ENCODE measurements around the gene GULP1.
"Not testable (repeated sequence)": the region's sequence is repeated elsewhere in the genome, so short reads cannot be mapped to it uniquely, and the experiment has no call there.

The GULP1 gene, protein sequence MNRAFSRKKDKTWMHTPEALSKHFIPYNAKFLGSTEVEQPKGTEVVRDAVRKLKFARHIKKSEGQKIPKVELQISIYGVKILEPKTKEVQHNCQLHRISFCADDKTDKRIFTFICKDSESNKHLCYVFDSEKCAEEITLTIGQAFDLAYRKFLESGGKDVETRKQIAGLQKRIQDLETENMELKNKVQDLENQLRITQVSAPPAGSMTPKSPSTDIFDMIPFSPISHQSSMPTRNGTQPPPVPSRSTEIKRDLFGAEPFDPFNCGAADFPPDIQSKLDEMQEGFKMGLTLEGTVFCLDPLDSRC

DNA sequence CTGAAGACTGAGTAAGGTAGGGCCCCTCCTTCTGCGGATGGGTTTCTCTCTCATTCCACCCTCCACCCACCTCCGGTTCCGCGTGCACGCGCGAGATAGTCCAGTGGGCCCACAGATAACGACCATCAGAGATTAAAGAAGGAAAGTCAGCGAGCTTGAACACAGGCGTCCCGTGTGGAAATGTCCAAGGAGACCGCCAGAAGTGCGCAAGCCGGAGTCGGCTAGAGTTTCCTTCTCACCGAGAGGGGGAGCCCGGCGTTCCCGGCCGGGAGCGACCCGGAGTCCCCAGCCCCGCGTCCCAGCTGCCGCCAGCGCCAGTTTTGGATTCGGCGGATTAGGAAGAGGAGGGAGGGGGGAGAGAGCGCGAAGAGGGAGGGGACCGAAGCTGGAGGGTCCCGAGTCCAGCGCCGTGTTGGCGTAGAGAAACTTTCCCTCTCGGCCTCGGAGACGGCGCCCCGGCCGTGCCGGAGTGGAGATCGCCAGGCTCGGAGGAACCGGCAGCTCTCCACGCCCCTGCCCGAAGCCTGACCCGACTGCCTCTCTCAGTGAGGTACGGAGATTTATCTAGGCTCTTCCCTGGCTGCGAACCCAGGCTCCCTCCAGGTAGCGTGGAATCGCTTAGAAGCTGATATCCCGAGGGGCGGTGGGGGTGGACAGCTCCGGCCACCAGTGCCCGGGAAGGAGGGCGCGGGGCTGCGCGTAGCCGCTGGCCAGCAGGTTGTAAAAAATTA, at the start of gene GULP1:
Gene GULP1, plus strand, starts transcription at position 258 of the 731 bp plus-strand sequence. CDS start 185,829 bp downstream, outside the sequence.
- in situ Hi-C loops (cut with MboI; ENCODE audit: low sequenced_read_pairs) = no loop called here

DNA sequence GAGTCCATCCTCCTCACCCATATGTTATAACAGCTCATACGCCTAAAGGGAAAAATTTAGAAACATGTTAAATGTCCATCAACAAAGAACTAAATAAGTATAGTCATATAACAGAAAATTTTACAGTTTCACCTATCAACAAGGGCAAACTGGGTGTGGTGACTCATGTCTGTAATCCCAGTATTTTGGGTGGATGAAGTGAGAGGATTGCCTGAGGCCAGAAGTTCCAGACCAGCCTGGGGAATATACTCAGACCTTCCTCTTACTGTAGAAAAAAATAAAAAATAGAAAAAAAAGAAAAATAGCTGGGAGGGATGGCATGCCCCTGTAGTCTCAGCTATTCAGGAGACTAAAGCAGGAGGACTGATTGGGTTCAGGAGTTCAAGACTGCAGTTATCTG, 48.3 kb upstream of the GULP1 start:
- in situ Hi-C loops (cut with MboI; ENCODE audit: low sequenced_read_pairs) = no loop called here

DNA sequence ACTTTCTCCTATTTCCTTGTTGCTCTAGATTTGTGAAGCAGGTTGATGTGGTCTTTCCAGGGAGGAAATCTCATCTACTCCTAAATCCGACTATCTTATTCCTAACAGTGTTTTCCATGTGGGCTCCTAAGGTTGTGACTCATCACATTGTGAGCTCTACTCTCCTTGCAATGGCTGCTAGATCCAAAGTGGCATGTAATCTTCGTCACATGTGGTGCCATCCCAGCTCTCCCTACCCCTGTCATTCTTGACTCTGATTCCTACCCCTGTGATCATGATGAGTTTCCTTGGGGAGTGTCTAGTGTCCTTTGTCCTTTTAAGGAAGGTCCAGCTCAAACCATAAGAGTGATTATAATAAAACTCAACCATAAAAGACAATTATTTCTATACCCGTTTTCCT, 47.3 kb upstream of the GULP1 start:
- in situ Hi-C loops (cut with MboI; ENCODE audit: low sequenced_read_pairs) = no loop called here

DNA sequence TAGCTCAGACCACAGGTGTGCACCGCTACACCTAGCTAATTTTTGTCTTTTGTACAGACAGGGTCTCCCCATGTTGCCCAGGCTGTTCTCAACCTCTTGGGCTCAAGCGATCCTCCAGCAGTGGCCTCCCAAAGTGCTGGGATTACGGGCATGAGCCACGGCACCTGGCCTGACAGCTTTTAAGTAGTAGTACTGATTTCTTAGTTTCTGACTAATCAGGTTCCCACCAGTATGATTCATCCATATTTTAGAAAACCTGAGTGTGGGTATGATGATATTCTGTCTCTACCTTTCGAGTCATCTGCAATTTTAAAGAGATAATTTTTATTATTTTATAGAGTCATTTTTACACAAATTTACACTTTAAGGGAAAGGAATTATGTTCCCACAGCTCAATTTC, 46.4 kb upstream of the GULP1 start:
- in situ Hi-C loops (cut with MboI; ENCODE audit: low sequenced_read_pairs) = no loop called here

DNA sequence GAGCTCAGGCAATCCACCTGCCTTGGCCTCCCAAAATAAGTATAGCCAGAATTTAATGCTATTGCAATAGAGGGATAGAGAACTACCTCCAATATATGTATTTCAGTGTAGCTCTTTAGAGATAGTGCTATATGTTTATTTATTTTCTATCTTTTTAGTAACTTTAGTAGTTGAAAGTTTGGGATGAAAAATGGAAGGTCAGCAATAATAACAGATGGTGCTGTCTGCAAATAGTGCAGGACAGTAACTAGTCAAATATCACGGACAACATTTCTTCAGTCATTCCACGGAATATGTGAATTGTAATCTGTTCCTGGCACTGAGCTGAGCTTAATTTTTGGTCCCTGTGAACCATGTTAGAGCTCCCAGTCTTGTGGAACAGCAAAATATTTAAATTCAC, 43.2 kb upstream of the GULP1 start:
- in situ Hi-C loops (cut with MboI; ENCODE audit: low sequenced_read_pairs) = no loop called here

DNA sequence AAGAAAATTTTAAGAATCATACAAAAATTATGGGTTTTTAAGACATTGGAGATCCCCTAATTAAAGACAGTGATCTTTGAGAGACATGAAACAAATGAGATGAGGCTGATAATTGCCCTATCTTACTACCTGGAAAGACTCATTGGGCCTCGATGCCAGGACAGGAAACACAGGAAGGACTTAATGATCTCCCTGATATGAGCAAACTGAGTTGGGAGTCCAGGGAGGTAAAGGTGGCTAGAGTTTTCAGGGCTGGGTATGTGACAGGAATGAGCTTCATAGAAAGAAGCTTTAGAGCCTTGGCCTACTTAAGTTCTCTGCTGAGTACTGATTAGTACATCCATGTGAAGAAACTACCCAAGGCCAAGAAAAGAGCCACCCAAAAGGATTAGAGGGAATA, 40.6 kb upstream of the GULP1 start:
- in situ Hi-C loops (cut with MboI; ENCODE audit: low sequenced_read_pairs) = no loop called here

DNA sequence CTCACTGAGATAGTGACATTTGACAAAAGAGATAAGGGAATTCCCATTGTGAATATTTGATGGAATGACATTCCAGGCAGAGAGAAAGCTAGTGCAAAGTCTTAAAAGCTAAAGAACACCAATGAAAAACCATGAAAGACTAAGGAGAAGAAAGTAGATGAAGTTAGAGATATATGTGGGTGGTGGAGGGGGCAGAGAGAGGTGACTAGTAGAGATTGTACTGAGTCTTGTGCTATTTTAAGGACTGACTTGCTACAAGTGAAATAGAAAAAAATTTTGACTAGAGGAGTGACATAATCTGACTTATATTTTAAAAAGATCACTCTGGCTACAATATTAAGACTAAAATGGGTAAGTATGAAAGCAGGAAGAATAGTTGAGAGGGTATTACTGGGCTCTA, 35.3 kb upstream of the GULP1 start:
- in situ Hi-C loops (cut with MboI; ENCODE audit: low sequenced_read_pairs) = no loop called here

DNA sequence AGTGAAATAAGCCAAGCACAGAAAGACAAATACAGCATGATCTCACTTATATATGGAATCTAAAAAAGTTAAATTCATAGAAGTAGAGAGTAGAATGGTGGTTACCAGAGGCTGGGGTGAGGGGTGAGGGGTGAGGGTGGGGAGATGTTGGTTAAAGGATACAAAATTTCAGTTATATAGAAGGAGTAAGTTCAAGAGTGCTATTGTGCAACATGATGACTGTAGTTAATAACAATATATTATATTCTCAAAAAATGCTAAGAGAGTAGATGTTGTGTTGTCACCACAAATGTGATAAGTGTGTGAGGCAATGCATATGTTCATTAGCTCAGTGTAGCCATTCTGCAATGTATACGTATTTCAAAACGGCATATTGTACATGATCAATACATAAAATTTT, 26.4 kb upstream of the GULP1 start:
- in situ Hi-C loops (cut with MboI; ENCODE audit: low sequenced_read_pairs) = no loop called here

DNA sequence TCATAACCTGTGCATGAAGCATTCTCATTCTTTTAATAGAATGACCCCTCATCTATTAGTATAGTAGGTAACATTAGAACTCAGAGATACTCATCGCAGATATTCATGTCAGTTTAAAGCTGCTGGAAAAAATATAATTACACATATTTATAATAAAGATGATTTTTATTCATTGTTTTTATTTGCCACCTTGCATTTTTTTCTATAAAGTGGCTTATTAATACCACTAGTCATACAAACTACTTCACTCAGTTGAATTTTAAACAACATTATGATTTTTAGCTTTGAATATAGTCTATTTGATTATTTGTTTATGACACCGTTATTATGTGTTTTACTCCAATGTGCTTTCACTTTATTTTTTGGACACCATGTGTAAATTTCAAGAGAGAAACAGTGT, 23.9 kb upstream of the GULP1 start:
- in situ Hi-C loops (cut with MboI; ENCODE audit: low sequenced_read_pairs) = no loop called here

DNA sequence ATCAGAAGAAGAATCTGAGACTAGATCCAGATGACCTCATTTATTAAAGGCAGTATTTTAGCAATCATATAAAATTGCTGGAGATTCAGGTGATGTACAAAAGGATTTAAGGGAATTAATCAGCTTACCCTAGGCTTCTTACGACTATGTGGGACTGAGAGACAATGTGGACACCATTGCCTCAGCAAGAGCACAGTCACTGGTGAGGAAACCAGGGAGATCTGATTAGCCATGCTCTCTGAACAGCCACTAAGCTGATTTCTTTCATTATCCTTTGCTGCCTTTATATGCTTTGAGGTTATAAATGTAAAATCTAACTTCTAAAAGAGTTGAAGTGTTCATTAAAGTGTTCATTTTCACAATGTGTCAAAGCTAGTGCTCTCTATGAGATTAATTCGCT, 22.7 kb upstream of the GULP1 start:
- in situ Hi-C loops (cut with MboI; ENCODE audit: low sequenced_read_pairs) = no loop called here

DNA sequence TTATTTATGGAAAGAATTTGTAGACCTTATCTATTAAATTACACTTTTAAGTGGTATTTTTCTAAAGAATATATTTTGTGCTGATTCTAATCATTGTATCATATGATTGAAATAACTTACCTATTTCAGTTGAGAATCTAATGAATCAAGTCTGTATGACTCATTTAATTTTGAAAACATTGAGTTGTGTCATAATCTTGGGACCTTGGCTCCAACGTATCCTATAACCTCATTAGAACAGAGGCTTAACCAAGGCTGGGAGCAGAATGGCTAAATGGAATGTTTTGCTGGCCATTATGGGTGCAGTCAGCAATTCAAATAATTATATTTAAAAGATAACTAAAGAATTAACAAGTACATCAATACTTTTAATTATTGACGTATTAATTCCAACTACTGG, 19.6 kb upstream of the GULP1 start:
- in situ Hi-C loops (cut with MboI; ENCODE audit: low sequenced_read_pairs) = no loop called here

DNA sequence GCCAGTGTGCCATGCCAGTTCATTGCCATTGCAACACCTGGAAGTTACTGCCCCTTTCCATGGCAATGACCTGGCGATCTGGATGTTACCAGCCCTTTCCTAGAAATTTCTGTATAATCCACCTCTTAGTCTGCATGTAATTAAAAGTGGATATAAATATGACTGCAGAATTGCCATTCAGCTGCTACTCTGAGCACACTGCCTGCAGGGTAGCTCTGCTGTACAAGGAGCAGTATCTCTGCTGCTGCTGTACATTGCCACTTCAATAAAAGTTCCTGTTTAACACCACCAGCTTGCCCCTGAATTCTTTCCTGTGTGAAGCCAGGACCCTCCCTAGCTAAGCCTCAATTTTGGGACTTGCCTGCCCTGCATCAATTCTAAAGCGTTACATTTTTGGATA, 17.4 kb upstream of the GULP1 start:
- in situ Hi-C loops (cut with MboI; ENCODE audit: low sequenced_read_pairs) = no loop called here

DNA sequence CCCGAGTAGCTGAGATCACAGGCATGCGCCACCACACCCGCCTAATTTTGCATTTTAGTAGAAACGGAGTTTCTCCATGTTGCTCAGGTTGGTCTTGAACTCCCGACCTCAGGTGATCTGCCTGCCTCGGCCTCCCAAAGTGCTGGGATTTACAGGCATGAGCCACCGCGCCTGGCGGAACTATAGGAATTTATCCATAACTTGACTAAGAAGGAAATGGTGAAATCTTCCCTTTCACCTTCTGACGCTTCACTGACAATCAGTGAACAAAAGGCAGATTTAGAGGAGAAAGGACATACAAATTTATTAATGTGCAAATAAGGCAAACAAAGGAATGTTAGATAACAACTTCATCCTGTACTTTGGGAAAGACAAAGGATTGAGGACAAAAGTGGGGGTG, 15.4 kb upstream of the GULP1 start:
- in situ Hi-C loops (cut with MboI; ENCODE audit: low sequenced_read_pairs) = no loop called here

DNA sequence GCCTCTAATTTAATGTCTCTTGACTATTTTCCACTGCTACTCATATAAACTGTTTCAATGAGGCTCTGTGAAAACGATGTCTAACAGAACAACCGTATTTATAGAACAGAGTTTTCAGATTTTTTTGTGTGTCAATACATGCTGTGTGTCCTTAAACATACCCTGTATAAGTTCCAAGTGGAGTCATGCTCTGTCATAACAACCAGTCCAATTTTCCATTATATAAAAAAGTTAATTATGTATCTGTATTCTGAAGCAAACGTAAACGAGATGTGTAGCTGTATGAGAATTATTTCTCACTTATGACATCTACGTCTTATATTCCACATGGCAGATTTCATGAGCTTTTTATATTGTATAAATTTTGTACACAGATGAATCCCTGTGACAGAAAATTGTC, 13.9 kb upstream of the GULP1 start:
- in situ Hi-C loops (cut with MboI; ENCODE audit: low sequenced_read_pairs) = no loop called here

DNA sequence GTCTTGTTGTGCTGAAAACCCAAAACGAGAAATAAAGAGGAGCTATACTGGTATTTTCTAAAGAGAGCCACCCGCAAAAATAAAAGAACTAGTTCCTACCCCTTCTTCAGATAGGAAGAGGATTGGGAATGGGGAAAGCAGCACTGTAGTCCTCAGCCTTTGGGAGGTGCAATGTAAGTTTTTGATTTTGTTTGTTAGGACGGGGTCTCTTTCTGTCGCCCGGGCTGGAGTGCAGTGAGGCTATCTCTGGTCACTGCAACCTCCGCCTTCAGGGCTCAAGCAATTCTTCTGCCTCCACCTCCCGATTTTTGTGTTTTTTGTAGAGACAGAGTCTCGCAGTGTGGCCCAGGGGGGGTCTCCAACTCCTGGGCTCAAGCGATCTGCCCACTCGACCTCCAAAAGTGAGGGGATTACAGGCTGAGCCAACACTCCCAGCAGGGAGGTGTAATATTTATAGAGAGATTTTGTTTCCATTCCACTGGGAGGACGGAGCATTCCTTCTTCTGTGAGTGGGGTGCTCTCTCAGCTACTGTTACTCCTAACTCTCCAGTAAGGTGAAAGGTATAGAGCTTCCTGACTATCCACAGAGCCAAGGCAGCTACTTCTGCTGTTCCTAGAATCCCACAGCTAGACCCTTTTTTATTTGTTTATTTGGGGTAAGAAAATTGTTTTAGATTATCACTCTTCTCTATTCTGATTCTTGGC, 13.1 kb upstream of the GULP1 start:
- in situ Hi-C loops (cut with MboI; ENCODE audit: low sequenced_read_pairs) = no loop called here

DNA sequence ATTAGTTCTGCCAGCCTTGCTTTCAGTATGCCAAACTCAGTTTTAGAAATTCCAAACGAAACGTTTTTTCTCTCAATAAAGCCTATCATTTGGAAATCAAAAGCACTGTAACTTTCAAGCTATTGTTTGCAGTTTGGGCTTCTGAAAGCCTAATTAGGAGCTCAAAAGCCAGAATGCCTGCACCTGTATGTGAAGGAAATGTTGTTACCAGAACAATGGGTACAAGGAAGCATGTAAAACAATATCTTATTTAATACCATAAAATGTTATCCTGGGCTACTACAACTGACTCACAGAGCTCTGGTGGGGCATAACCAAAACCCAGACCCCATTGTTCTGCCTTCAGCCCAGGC, 12.6 kb upstream of the GULP1 start:
- in situ Hi-C loops (cut with MboI; ENCODE audit: low sequenced_read_pairs) = no loop called here

DNA sequence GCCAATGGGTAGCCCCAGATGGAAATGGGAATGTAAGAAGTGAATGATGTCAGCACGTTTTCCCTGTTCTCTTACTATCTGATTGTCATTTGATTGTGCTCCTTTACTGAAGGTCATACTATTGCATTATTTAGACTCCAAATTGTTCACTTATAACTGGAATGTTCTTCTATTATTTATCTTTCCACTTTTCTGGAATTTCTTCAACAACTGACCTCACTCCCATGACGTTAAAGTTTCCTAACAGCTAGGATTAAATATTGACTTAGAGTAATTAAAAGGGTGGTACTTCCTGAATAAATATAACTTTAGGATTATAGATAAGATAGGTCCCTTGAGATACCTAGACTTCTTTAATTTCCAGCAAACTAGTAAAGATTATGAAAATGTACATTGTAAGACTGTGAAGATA, 10.9 kb upstream of the GULP1 start:
- in situ Hi-C loops (cut with MboI; ENCODE audit: low sequenced_read_pairs) = no loop called here

DNA sequence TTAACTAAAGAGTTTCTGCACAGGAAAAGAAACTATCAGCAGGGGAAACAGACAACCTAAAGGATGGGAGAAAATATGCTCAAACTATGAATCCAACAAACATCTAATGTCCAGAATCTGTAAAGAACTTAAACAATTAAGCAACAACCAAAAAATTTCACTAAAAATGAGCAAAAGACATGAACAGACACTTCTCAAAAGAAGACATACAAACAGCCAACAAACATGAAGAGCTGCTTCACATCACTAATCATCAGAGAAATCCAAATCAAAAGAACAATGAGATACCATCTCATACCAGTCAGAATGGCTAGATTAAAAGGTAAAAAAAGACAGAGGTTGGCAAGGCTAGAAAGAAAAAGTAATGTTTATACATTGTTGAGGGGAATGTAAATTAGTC, 8.8 kb upstream of the GULP1 start:
- in situ Hi-C loops (cut with MboI; ENCODE audit: low sequenced_read_pairs) = no loop called here

DNA sequence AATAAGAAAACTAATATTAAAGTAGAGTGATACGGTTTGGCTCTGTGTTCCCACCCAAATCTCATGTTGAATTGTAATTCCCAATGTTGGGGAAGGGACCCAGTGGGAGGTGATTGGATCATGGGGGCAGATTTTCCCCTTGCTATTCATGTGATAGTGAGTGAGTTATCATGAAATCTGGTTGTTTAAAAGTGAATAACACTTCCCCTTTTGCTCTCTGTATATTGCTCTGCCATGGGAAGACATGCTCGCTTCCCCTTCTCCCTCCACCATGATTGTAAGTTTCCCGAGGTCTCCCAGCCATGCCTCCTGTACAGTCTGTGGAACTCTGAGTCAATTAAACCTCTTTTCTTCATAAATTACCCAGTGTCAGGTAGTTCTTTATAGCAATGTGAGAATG, 7.4 kb upstream of the GULP1 start:
- in situ Hi-C loops (cut with MboI; ENCODE audit: low sequenced_read_pairs) = not testable (repeated sequence)

DNA sequence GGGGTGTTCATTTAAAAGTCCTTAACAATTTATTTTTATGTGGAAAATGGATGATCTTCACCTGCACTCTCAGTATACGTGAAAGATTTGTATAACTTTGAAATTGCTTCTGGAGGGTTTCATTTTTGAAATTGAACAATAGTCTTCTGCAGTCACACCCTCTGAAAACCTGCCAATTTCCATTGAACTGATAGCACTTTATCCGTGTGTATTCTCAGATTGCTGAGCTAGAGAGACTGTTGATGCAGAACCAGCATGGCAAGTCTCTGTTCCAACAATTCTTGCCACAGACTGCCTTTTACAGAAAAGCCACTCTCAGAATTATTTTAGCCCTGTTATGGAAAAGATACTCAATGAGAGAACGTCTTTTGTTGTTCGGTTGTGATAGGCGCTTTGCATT, 6.6 kb upstream of the GULP1 start:
- in situ Hi-C loops (cut with MboI; ENCODE audit: low sequenced_read_pairs) = no loop called here

DNA sequence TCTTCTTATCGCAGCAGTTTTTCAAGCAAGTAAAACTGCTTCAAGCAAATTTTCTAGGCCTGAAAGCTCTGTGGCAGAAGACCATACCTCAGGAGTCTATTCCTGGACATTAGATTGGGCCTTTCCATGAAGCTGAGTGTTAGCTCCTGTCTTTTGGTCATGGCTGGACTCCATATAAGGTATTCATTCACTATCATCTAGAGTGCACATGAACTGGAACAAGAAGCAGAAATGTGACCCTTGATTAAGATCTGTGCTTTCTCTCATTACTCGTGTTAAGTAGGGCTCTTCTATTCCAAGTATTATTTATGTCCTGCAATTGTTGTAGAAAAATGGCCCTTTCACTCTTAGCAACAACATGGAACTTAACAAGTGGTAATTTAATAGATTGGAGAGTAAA, 5.9 kb upstream of the GULP1 start:
- in situ Hi-C loops (cut with MboI; ENCODE audit: low sequenced_read_pairs) = no loop called here

DNA sequence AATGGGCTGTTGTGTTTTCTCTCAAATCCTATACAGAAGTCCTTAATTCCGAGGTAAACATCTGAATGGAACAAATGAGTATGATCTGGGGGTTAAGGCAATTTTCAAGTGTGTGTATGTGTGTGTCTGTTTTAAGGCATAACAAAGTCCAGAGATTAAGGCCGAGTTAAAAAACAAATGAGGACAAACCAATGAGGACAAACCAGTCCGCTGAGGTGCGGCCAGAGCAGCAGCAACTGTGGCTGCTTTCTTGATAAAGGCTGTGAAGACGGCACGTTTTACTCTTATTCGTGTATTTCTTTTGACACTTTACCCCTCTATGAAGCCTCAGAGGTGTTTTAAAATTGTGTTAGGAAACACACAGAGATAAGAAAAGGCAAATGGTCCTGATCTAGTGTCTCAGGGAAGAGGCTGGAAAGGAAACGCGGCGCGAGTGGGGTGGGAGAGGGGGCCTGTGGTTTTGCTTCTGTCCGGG, 495 bp upstream of the GULP1 start:
- in situ Hi-C loops (cut with MboI; ENCODE audit: low sequenced_read_pairs) = no loop called here

All from HL-60/S4 treated with phorbol 12-myristate 13-acetate at 8.2 ng/mL for 4 days and 3 days (cell line).